HepG2 (cell line): ENCODE results near the gene KRTAP10-4. TPM values are rescaled to one million over a fixed set of nuclear protein-coding genes. Genes with fewer than 3 reads are reported as not detected.
A peak's percentile ranks its signal among the peaks of the same experiment; 100 is the strongest.

Source experiments
- CBFB ChIP-seq: sonication (generic); formaldehyde crosslinking; IDR thresholded peaks from 2 replicates; pipeline ENCODE4 v1.4.0; 2020; ENCODE audit warnings: missing genetic modification reagents
- DBP ChIP-seq: sonication (generic); formaldehyde crosslinking; IDR thresholded peaks from 2 replicates; pipeline ENCODE4 v1.4.0; 2020; ENCODE audit warnings: missing genetic modification reagents; ENCODE audit errors: not compliant biosample characterization
- HDAC6 ChIP-seq: fragments of 200-600 bp; sonication (generic); IDR thresholded peaks from 2 replicates; pipeline ENCODE4 v1.7.0; 2017; ENCODE audit warnings: mild to moderate bottlenecking, antibody characterized with exemption, low read length, low read depth
- HIVEP1 ChIP-seq: sonication (generic); formaldehyde crosslinking; IDR thresholded peaks from 2 replicates; pipeline ENCODE4 v1.4.0; 2020; ENCODE audit warnings: mild to moderate bottlenecking, missing genetic modification reagents
- NFKBIZ ChIP-seq: IDR thresholded peaks from 2 replicates; pipeline ENCODE4 v1.6.1; 2018; ENCODE audit warnings: missing genetic modification reagents, missing compliant biosample characterization
- SNAPC5 ChIP-seq: sonication (generic); formaldehyde crosslinking; IDR thresholded peaks from 2 replicates; pipeline ENCODE4 v1.8.1; 2023; ENCODE audit warnings: mild to moderate bottlenecking, missing genetic modification reagents, borderline replicate concordance
- SRSF9 ChIP-seq: fragments of 200-400 bp; formaldehyde crosslinking; IDR thresholded peaks from 2 replicates; pipeline ENCODE4 v1.6.1; 2018; ENCODE audit warnings: borderline replicate concordance, mild to moderate bottlenecking, low read depth, low read length; ENCODE audit not compliant: insufficient read depth, poor library complexity, severe bottlenecking
- TSC22D2 ChIP-seq: sonication (generic); formaldehyde crosslinking; IDR thresholded peaks from 2 replicates; pipeline ENCODE4 v1.5.1; 2020; ENCODE audit warnings: missing genetic modification reagents, mild to moderate bottlenecking, borderline replicate concordance
- ZBTB2 ChIP-seq: sonication (generic); formaldehyde crosslinking; IDR thresholded peaks from 2 replicates; pipeline ENCODE4 v1.8.0; 2022; ENCODE audit warnings: low read depth, missing genetic modification reagents
- ZBTB43 ChIP-seq: sonication (generic); formaldehyde crosslinking; conservative IDR thresholded peaks from 2 replicates; pipeline ENCODE4 v1.4.0; 2020; ENCODE audit warnings: missing genetic modification reagents
- ZGPAT ChIP-seq: IDR thresholded peaks from 2 replicates; pipeline ENCODE4 v1.6.1; 2016; ENCODE audit warnings: mild to moderate bottlenecking
- ZKSCAN8 ChIP-seq: IDR thresholded peaks from 2 replicates; pipeline ENCODE4 v1.6.1; 2016; ENCODE audit warnings: borderline replicate concordance, missing genetic modification reagents, missing compliant biosample characterization
- ZNF136 ChIP-seq: sonication (generic); formaldehyde crosslinking; IDR thresholded peaks from 2 replicates; pipeline ENCODE4 v1.8.1; 2022; ENCODE audit warnings: low read depth, mild to moderate bottlenecking, moderate library complexity, missing genetic modification reagents
- ZNF589 ChIP-seq: sonication (generic); formaldehyde crosslinking; conservative IDR thresholded peaks from 2 replicates; pipeline ENCODE4 v1.8.0; 2022; ENCODE audit warnings: mild to moderate bottlenecking, moderate library complexity, missing genetic modification reagents
- ZNF615 ChIP-seq: sonication (generic); formaldehyde crosslinking; IDR thresholded peaks from 2 replicates; pipeline ENCODE4 v1.5.0; 2020; ENCODE audit warnings: mild to moderate bottlenecking, missing genetic modification reagents, borderline replicate concordance
- ZNF616 ChIP-seq: sonication (generic); formaldehyde crosslinking; IDR thresholded peaks from 2 replicates; pipeline ENCODE4 v1.5.0; 2020; ENCODE audit warnings: low read depth, mild to moderate bottlenecking, missing genetic modification reagents
- ZNF703 ChIP-seq: sonication (generic); formaldehyde crosslinking; IDR thresholded peaks from 2 replicates; pipeline ENCODE4 v1.5.1; 2020; ENCODE audit warnings: missing genetic modification reagents, mild to moderate bottlenecking, moderate library complexity, borderline replicate concordance
- ZNF713 ChIP-seq: sonication (generic); formaldehyde crosslinking; IDR thresholded peaks from 2 replicates; pipeline ENCODE4 v1.4.0; 2020; ENCODE audit warnings: mild to moderate bottlenecking, missing genetic modification reagents
- ZNF770 ChIP-seq: sonication (generic); formaldehyde crosslinking; IDR thresholded peaks from 2 replicates; pipeline ENCODE4 v1.5.0; 2020; ENCODE audit warnings: mild to moderate bottlenecking, missing genetic modification reagents
- ZNF790 ChIP-seq: sonication (generic); formaldehyde crosslinking; IDR thresholded peaks from 2 replicates; pipeline ENCODE4 v1.8.0; 2022; ENCODE audit warnings: missing genetic modification reagents, mild to moderate bottlenecking, borderline replicate concordance
- polyA plus RNA-seq, 8 experiments: library from polyadenylated mRNA; depleted of rRNA in 3 of 8; stranded (reverse) in 7 of 8; unstranded in 1 of 8; fragments of >200 nt; fragmentation: Illumina TruSeq in 4 of 8; extraction: Trizol in 4 of 8; gene quantifications; 2 replicates each; pipeline versions ENCODE4 v1.2.1 to v1.2.3, GENCODE V29; 2011 to 2016; ENCODE audit warnings: low read depth in 4 of 8, missing spikeins in 1 of 8, mixed read lengths in 1 of 8; ENCODE audit not compliant: insufficient read depth in 1 of 8
- total RNA-seq, 5 experiments: library from RNA; depleted of rRNA; stranded (reverse); fragments of >200 nt; fragmentation: Illumina TruSeq; extraction: Trizol; gene quantifications; 2 replicates each; pipeline ENCODE4 v1.2.3, GENCODE V29; 2016; ENCODE audit warnings: low read depth in 1 of 5

KRTAP10-4 gene
- total and polyA plus RNA-seq, 2 of the 13 experiments (the other 11 are each of a cell fraction or from before 2014, with no cell fraction given) = not detected

- TF ChIP-seq ZBTB43 (CRISPR knock-in tag) (peak; percentile 88), DBP (no peak), ZNF589 (no peak; the same call in 1 of the 2 replicates), ZNF616 (CRISPR knock-in tag) (0 out of 2 replicates have a peak, but pooled peaks have one; percentile 40), HIVEP1 (CRISPR knock-in tag) (0 out of 2 replicates have a peak, but pooled peaks have one; percentile 27), SRSF9 (no peak), TSC22D2 (no peak), ZNF790 (CRISPR knock-in tag) (no peak), HDAC6 (no peak), ZBTB2 (CRISPR knock-in tag) (0 out of 2 replicates have a peak, but pooled peaks have one; percentile 34), ZKSCAN8 (CRISPR knock-in tag) (peak; percentile 63; the same call in 1 of the 2 replicates), ZNF770 (CRISPR knock-in tag) (no peak), ZNF136 (0 out of 2 replicates have a peak, but pooled peaks have one; percentile 43), NFKBIZ (peak; percentile 68; the same call in 1 of the 2 replicates), ZNF703 (CRISPR knock-in tag) (no peak), ZNF713 (CRISPR knock-in tag) (no peak), SNAPC5 (CRISPR knock-in tag) (no peak), CBFB (CRISPR knock-in tag) (0 out of 2 replicates have a peak, but pooled peaks have one; percentile 33), ZNF615 (CRISPR knock-in tag) (no peak), ZGPAT (peak; percentile 84)
Measured at GRCh38 chr21:44593598-44594405, 20.3 kb downstream of the KRTAP10-4 start (continued).
